GM23338 (cell line): ENCODE measurements around the gene KCNMB2. TPM values are rescaled to one million over a fixed set of nuclear protein-coding genes. Genes with fewer than 3 reads are reported as not detected.

ENCODE experiments used
- ATAC-seq: fragments of 200-7000 bp; cut with Tn5 transposase; 3 replicates; pipeline ENCODE4 v1.9.1; 2020
- DNase-seq: peaks from one replicate; pipeline ENCODE4 v3.0.0-alpha.2; 2015; ENCODE audit warnings: low spot score
- H2AFZ ChIP-seq: fragments of 200-600 bp; sonication (generic); 2 replicates; pipeline ENCODE4 v1.8.0; 2016; ENCODE audit warnings: antibody characterized with exemption, mild to moderate bottlenecking, moderate library complexity
- H3F3A ChIP-seq: fragments of 200-600 bp; sonication (generic); replicated peaks from 2 replicates; pipeline ENCODE4 v1.8.0; 2017; ENCODE audit warnings: antibody characterized with exemption, mixed run types, low read depth
- H3K27ac ChIP-seq: fragments of 200-600 bp; sonication (generic); 2 replicates; pipeline ENCODE4 v1.6.1; 2016; ENCODE audit warnings: low read depth
- H3K27me3 ChIP-seq: fragments of 200-600 bp; sonication (generic); 2 replicates; pipeline ENCODE4 v1.8.0; 2016; ENCODE audit warnings: mild to moderate bottlenecking, mixed run types, moderate library complexity; ENCODE audit not compliant: insufficient read depth
- H3K36me3 ChIP-seq: fragments of 200-600 bp; sonication (generic); 2 replicates; pipeline ENCODE4 v1.8.0; 2016; ENCODE audit warnings: mild to moderate bottlenecking; ENCODE audit not compliant: insufficient read depth
- H3K4me1 ChIP-seq: fragments of 200-600 bp; sonication (generic); 2 replicates; pipeline ENCODE4 v1.8.0; 2016; ENCODE audit warnings: mild to moderate bottlenecking, moderate library complexity; ENCODE audit not compliant: insufficient read depth
- H3K4me2 ChIP-seq: fragments of 200-600 bp; sonication (generic); 2 replicates; pipeline ENCODE4 v1.7.1; 2017; ENCODE audit warnings: mixed run types
- H3K4me3 ChIP-seq: fragments of 200-600 bp; sonication (generic); 2 replicates; pipeline ENCODE4 v1.6.1; 2016; ENCODE audit warnings: mixed run types
- H3K79me2 ChIP-seq: fragments of 200-600 bp; sonication (generic); replicated peaks from 2 replicates; pipeline ENCODE4 v1.8.0; 2017; ENCODE audit warnings: mild to moderate bottlenecking; ENCODE audit not compliant: insufficient read depth
- H3K9me2 ChIP-seq: fragments of 200-600 bp; sonication (generic); 2 replicates; pipeline ENCODE4 v1.8.0; 2017; ENCODE audit not compliant: insufficient read depth
- H4K20me1 ChIP-seq: fragments of 200-600 bp; sonication (generic); replicated peaks from 2 replicates; pipeline ENCODE4 v1.8.0; 2017; ENCODE audit warnings: mild to moderate bottlenecking; ENCODE audit not compliant: insufficient read depth
- H3K27ac Mint-ChIP-seq: 2 replicates; pipeline ENCODE4 v1.8.0; 2020; ENCODE audit warnings: inconsistent platforms, mild to moderate bottlenecking, moderate library complexity, mixed read lengths
- H3K27me3 Mint-ChIP-seq: 3 replicates; pipeline ENCODE4 v1.8.0; 2022; ENCODE audit warnings: low read depth, mild to moderate bottlenecking, moderate library complexity, mixed read lengths, inconsistent platforms; ENCODE audit not compliant: insufficient read depth, poor library complexity
- H3K36me3 Mint-ChIP-seq: 3 replicates; pipeline ENCODE4 v1.8.0; 2021; ENCODE audit warnings: low read depth, mild to moderate bottlenecking, inconsistent platforms, moderate library complexity, mixed read lengths
- H3K4me1 Mint-ChIP-seq: 3 replicates; pipeline ENCODE4 v1.8.0; 2020; ENCODE audit warnings: mild to moderate bottlenecking, inconsistent platforms, mixed read lengths
- H3K4me3 Mint-ChIP-seq: 3 replicates; pipeline ENCODE4 v1.8.0; 2021; ENCODE audit warnings: moderate library complexity, mild to moderate bottlenecking, inconsistent platforms, mixed read lengths
- H3K9me3 Mint-ChIP-seq: 3 replicates; pipeline ENCODE4 v1.8.0; 2020; ENCODE audit warnings: moderate library complexity, mild to moderate bottlenecking, inconsistent platforms, mixed read lengths
- CTCF ChIP-seq, 2 experiments: fragments of 200-600 bp in 1 of 2; sonication (generic) in 1 of 2; conservative IDR thresholded peaks; 2 replicates each; pipeline versions ENCODE4 v1.5.1 to v1.6.1; 2016 to 2017; ENCODE audit warnings: antibody characterized with exemption in 2 of 2, low read depth in 2 of 2, mild to moderate bottlenecking in 2 of 2, moderate library complexity in 1 of 2
- EZH2phosphoT487 ChIP-seq: fragments of 200-600 bp; sonication (generic); IDR thresholded peaks from one replicate; pipeline ENCODE4 v1.8.1; 2018; ENCODE audit warnings: antibody characterized with exemption; ENCODE audit not compliant: unreplicated experiment
- JUNB ChIP-seq: IDR thresholded peaks from one replicate; pipeline ENCODE4 v1.6.1; 2016; ENCODE audit warnings: antibody characterized with exemption; ENCODE audit not compliant: unreplicated experiment
- NANOG ChIP-seq: IDR thresholded peaks from 2 replicates; pipeline ENCODE4 v1.6.1; 2016; ENCODE audit warnings: antibody characterized with exemption, borderline replicate concordance
- POLR2AphosphoS5 ChIP-seq: IDR thresholded peaks from 2 replicates; pipeline ENCODE4 v1.6.1; 2016; ENCODE audit warnings: antibody characterized with exemption, low read depth
- ZNF331 ChIP-seq: fragments of 250-450 bp; sonication (Bioruptor Pico); IDR thresholded peaks from 2 replicates; pipeline ENCODE4 v1.5.0; 2020; ENCODE audit warnings: low read depth, mild to moderate bottlenecking, moderate library complexity
- polyA plus RNA-seq: library from polyadenylated mRNA; unstranded; fragments of >200 nt; fragmentation: Nextera tagmentation; extraction: Ambion mirVana; gene quantifications from 2 replicates; pipeline ENCODE4 v1.2.1, GENCODE V29; 2016
- total RNA-seq: library from RNA; depleted of rRNA; stranded (reverse); fragments of >200 nt; shearing (Covaris generic); gene quantifications from 2 replicates; pipeline ENCODE4 v1.2.3, GENCODE V29; 2014
- TF ChIP-seq, protein P1 (sequence below): IDR thresholded peaks from 2 replicates; pipeline ENCODE4 v1.6.1; 2016; ENCODE audit warnings: antibody characterized with exemption
- TF ChIP-seq, protein P2 (sequence below): fragments of 250-450 bp; sonication (Bioruptor Pico); IDR thresholded peaks from 2 replicates; pipeline ENCODE4 v1.5.0; 2020; ENCODE audit warnings: mild to moderate bottlenecking, moderate library complexity
- TF ChIP-seq, protein P3 (sequence below): IDR thresholded peaks from one replicate; pipeline ENCODE4 v1.6.1; 2018; ENCODE audit warnings: antibody characterized with exemption; ENCODE audit not compliant: unreplicated experiment

KCNMB2 gene
- total and polyA plus RNA-seq, 2 experiments from 2014 or later = 0.53 TPM; not detected in 1

- ATAC-seq (no peak), DNase-seq (no peak)
- Histone ChIP-seq H3K27ac (no peak overlapping the region), H3F3A (no peaks in the 10 kb centered on the region), H3K79me2 (no peaks in the 10 kb centered on the region), H3K4me1 (no peaks in the 10 kb centered on the region), H4K20me1 (no peaks in the 10 kb centered on the region), H2AFZ (no peak overlapping the region), H3K9me2 (no peaks in the 10 kb centered on the region), H3K4me2 (no peak overlapping the region), H3K36me3 (no peaks in the 10 kb centered on the region), H3K27me3 (no peaks in the 10 kb centered on the region), H3K4me3 (no peak overlapping the region)
- H3K27me3 Mint-ChIP-seq = no peaks in the 10 kb centered on the region
- peaks cover 6% of the 10 kb centered on the region; the same call in 1 of the 3 replicates for H3K9me3 Mint-ChIP-seq
- H3K27ac Mint-ChIP-seq = peak overlapping the region; percentile 29; the same call in 1 of the 2 replicates
- no peak overlapping the region for H3K4me3 Mint-ChIP-seq
- TF ChIP-seq, protein P1, sequence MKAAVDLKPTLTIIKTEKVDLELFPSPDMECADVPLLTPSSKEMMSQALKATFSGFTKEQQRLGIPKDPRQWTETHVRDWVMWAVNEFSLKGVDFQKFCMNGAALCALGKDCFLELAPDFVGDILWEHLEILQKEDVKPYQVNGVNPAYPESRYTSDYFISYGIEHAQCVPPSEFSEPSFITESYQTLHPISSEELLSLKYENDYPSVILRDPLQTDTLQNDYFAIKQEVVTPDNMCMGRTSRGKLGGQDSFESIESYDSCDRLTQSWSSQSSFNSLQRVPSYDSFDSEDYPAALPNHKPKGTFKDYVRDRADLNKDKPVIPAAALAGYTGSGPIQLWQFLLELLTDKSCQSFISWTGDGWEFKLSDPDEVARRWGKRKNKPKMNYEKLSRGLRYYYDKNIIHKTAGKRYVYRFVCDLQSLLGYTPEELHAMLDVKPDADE = no peak
- TF ChIP-seq EZH2phosphoT487 = no peak
- TF ChIP-seq NANOG = no peak
- TF ChIP-seq, protein P2, sequence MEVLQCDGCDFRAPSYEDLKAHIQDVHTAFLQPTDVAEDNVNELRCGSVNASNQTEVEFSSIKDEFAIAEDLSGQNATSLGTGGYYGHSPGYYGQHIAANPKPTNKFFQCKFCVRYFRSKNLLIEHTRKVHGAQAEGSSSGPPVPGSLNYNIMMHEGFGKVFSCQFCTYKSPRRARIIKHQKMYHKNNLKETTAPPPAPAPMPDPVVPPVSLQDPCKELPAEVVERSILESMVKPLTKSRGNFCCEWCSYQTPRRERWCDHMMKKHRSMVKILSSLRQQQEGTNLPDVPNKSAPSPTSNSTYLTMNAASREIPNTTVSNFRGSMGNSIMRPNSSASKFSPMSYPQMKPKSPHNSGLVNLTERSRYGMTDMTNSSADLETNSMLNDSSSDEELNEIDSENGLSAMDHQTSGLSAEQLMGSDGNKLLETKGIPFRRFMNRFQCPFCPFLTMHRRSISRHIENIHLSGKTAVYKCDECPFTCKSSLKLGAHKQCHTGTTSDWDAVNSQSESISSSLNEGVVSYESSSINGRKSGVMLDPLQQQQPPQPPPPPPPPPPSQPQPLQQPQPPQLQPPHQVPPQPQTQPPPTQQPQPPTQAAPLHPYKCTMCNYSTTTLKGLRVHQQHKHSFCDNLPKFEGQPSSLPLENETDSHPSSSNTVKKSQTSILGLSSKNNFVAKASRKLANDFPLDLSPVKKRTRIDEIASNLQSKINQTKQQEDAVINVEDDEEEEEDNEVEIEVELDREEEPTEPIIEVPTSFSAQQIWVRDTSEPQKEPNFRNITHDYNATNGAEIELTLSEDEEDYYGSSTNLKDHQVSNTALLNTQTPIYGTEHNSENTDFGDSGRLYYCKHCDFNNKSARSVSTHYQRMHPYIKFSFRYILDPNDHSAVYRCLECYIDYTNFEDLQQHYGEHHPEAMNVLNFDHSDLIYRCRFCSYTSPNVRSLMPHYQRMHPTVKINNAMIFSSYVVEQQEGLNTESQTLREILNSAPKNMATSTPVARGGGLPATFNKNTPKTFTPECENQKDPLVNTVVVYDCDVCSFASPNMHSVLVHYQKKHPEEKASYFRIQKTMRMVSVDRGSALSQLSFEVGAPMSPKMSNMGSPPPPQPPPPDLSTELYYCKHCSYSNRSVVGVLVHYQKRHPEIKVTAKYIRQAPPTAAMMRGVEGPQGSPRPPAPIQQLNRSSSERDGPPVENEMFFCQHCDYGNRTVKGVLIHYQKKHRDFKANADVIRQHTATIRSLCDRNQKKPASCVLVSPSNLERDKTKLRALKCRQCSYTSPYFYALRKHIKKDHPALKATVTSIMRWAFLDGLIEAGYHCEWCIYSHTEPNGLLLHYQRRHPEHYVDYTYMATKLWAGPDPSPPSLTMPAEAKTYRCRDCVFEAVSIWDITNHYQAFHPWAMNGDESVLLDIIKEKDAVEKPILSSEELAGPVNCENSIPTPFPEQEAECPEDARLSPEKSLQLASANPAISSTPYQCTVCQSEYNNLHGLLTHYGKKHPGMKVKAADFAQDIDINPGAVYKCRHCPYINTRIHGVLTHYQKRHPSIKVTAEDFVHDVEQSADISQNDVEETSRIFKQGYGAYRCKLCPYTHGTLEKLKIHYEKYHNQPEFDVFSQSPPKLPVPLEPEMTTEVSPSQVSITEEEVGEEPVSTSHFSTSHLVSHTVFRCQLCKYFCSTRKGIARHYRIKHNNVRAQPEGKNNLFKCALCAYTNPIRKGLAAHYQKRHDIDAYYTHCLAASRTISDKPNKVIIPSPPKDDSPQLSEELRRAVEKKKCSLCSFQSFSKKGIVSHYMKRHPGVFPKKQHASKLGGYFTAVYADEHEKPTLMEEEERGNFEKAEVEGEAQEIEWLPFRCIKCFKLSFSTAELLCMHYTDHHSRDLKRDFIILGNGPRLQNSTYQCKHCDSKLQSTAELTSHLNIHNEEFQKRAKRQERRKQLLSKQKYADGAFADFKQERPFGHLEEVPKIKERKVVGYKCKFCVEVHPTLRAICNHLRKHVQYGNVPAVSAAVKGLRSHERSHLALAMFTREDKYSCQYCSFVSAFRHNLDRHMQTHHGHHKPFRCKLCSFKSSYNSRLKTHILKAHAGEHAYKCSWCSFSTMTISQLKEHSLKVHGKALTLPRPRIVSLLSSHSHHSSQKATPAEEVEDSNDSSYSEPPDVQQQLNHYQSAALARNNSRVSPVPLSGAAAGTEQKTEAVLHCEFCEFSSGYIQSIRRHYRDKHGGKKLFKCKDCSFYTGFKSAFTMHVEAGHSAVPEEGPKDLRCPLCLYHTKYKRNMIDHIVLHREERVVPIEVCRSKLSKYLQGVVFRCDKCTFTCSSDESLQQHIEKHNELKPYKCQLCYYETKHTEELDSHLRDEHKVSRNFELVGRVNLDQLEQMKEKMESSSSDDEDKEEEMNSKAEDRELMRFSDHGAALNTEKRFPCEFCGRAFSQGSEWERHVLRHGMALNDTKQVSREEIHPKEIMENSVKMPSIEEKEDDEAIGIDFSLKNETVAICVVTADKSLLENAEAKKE (CRISPR knock-in tag) = no peak
- TF ChIP-seq, protein P3, sequence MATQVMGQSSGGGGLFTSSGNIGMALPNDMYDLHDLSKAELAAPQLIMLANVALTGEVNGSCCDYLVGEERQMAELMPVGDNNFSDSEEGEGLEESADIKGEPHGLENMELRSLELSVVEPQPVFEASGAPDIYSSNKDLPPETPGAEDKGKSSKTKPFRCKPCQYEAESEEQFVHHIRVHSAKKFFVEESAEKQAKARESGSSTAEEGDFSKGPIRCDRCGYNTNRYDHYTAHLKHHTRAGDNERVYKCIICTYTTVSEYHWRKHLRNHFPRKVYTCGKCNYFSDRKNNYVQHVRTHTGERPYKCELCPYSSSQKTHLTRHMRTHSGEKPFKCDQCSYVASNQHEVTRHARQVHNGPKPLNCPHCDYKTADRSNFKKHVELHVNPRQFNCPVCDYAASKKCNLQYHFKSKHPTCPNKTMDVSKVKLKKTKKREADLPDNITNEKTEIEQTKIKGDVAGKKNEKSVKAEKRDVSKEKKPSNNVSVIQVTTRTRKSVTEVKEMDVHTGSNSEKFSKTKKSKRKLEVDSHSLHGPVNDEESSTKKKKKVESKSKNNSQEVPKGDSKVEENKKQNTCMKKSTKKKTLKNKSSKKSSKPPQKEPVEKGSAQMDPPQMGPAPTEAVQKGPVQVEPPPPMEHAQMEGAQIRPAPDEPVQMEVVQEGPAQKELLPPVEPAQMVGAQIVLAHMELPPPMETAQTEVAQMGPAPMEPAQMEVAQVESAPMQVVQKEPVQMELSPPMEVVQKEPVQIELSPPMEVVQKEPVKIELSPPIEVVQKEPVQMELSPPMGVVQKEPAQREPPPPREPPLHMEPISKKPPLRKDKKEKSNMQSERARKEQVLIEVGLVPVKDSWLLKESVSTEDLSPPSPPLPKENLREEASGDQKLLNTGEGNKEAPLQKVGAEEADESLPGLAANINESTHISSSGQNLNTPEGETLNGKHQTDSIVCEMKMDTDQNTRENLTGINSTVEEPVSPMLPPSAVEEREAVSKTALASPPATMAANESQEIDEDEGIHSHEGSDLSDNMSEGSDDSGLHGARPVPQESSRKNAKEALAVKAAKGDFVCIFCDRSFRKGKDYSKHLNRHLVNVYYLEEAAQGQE = no peak
- TF ChIP-seq JUNB = no peak
- no peak for TF ChIP-seq ZNF331 (CRISPR knock-in tag)
- no peak for TF ChIP-seq CTCF (conservative IDR thresholded peaks at IDR 0.05; ENCODE audit: low read depth in 2 of 2)
- TF ChIP-seq POLR2AphosphoS5 = no peak
- peaks cover 5% of the 10 kb centered on the region; the same call in 2 of the 3 replicates for H3K36me3 Mint-ChIP-seq
- no peaks in the 10 kb centered on the region for H3K4me1 Mint-ChIP-seq
These were observed 214.5 kb downstream of the KCNMB2 start for GRCh38 chr3:178750639-178751300.
